ENCODE results near the gene SNX7.

Gene SNX7

GRCh38 chr1:98698625-98699024 is 37.1 kb downstream of the SNX7 start:
- DNase-seq: no peak

GRCh38 chr1:98700228-98700627 is 38.7 kb downstream of the SNX7 start:
- DNase-seq: no peak

GRCh38 chr1:98702976-98703375 is 41.5 kb downstream of the SNX7 start:
- no peak for DNase-seq

GRCh38 chr1:98704474-98704873 is 43.0 kb downstream of the SNX7 start:
- no peak for DNase-seq

DNA sequence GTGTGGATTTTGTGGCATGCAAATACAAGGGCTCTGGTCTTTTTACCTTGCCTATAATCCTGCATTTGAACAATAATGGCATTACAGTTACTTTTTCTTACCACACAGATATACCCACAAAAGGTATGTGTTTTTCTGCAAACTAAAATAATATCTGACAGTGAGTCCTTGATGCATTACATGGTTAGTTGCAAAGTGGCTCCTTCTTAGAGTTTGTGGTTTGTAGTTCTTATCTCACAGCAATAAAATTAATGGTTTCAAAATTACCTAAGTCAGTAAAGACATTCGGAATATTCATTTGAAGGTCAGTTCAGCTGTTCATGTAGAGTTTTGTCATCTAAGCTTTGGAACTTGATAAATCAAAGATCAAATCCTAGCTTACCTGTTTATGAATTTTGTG is 43.5 kb downstream of the SNX7 start:
- DNase-seq: no peak

DNA sequence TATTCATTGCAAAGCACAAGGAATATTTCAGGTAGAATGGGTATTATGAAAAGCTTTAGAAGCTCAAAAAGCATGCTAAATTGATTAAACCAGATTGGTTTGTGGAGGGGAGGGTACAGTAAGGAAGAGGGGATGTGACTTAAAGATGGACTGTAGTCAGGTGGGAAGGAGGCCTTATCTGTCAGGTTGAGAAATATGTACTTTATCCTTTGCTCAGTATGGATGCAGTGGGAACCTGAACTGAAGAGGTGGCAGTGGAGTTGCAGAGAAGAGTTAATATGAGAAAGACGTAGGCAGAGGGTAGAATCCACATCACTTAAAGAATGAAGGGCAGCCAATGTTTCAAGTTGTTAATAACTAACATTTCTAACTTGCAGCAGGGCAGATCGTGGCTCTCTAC is 44.1 kb downstream of the SNX7 start:
- DNase-seq: no peak

- no peak for DNase-seq
Observed at GRCh38 chr1:98706173-98706843, 44.8 kb downstream of the SNX7 start.

- DNase-seq: no peak
Observed at GRCh38 chr1:98707556-98707955, 46.0 kb downstream of the SNX7 start.

- DNase-seq: no peak
Observed at GRCh38 chr1:98709906-98710305, 48.4 kb downstream of the SNX7 start.

GRCh38 chr1:98723574-98723973 is 62.1 kb downstream of the SNX7 start:
- DNase-seq: no peak

GRCh38 chr1:98732985-98733781 is 71.7 kb downstream of the SNX7 start:
- DNase-seq: no peak

DNA sequence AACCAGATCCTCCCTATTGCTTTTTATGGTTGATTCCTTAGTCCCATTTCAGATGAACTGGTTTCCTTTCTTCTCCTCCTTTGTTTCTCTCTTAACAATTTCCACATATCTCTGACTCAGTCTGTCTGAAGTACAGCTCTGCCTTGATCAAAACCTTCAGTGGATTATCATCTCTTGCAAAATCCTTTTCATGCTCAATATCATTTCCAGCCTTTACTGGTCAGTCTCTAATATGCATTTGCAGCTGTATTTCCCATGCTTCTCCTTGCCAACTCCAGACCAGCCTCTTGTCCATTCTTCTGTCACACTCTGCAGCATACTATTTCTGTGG is 72.2 kb downstream of the SNX7 start:
- DNase-seq: no peak

- DNase-seq: no peak
Observed at GRCh38 chr1:98735756-98736155, 74.2 kb downstream of the SNX7 start.

GRCh38 chr1:98737835-98738234 is 76.3 kb downstream of the SNX7 start:
- no peak for DNase-seq

DNA sequence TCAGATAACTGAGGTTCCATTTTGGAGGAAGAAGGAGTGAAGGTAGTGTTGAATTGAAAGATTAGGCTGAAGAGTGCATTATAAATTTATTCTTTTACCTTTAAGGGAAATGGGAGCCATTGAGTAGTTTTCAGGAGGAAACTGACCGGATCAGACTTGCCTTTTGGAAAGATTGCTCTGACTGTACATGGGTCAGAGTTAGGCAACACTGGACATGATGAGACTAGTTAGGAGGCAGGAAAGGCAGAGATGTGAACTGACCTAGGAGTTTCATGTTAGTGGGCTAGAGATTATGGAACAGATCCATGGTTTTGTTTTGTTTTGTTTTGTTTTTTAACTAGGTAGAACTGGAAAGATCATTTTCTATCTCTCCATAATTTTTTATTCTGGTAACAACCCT is 78.2 kb downstream of the SNX7 start:
- DNase-seq: no peak

- DNase-seq: no peak
Observed at GRCh38 chr1:98741164-98741563, 79.6 kb downstream of the SNX7 start.

DNA sequence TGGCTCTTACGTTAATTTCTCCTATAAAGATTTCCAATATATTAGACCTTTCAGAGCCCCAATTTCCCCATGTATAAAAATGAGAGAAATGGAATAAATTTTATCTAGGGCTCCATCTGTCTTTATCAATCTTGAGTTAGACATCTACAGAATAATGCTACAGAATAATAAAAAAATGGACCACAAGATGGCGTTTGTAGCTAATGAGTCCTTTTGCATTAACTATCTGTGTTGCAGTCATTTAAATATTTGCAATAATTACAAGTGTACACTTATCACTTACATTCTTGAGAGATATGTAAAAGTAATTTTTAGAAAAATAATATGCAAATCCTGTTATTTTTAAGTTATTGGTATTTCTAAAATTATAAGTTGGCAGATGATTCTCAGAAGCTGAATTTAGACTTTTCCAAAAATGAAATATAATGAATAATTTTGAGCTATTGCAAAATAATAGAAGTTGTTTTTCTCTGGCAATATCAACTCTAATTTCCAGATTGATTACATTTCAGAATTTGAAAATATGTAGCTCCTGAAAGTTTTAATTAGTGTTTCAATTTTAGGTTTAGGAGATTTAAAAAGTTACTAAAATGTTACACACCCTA is 87.7 kb downstream of the SNX7 start:
- DNase-seq: no peak

GRCh38 chr1:98754176-98754575 is 92.7 kb downstream of the SNX7 start:
- no peak for DNase-seq

GRCh38 chr1:98761219-98761865 is 99.8 kb downstream of the SNX7 start:
- DNase-seq: no peak

DNA sequence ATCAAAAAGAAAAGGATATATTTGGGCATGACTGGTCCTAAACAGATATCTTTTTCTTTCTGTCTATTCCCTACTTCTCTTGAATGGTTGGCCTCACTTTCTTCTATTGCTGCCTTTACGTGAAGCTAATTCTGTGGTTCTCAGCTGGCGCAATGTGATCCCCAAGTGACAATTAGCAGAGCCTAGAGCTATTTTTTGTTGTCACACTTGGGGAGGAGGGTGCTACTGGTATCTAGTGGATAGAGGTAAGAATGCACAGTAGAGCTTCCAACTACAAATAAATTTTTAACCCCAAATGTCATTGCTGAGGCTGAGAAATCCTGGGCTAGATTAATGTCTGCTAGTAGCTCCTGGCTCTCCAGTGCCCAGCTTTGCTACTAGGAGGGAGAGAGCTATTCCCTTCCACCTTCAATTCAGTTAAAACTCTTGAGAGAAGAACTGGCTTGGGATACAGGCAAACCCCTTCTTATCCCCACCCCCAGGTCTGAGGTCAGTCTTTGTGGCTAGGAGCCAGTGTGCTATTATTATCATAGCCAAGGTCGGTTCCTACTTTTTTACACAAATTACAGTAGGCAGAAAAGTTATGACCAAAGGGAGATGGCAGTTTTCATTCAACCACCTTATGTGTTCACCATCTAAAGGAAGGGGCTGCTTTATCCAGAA is 102.1 kb downstream of the SNX7 start:
- no peak for DNase-seq

DNA sequence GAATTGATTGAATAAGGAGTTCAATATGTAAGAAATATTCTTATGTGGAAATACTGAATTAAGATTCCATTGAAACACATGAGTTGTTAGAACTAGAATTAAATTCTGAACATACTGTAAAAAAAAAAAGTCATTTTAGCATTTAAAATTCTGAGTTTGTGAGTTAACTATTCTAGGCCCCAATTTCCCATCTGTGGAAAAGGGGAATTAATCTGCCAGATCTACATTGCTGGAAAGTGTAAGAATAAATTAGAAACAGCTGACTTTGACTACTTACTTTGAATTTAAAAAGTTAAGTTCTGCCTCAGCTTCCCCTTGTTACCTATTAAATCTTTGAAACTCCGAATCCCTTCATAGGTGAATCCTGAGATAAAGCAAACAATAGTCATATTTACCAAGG is 103.0 kb downstream of the SNX7 start:
- DNase-seq: no peak

DNA sequence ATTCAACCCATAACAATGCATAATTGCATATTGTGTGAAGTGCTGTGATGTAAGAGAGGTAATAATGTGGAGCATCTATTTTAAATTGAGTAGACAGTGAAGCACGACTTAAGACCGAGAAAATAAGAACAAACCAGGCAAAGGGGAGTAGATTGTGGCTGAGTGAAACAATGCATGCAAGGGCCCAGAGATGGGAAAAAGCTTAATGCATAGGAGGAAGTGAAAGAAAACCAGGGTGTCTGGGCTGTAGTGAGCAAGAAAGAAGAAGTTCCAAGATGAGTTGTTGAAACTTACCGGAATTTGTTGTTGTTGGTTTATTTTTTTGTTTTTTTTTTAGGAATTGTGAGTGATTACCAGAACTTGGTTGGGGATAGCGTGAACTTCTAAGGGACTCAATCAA is 104.7 kb downstream of the SNX7 start:
- no peak for DNase-seq

DNA sequence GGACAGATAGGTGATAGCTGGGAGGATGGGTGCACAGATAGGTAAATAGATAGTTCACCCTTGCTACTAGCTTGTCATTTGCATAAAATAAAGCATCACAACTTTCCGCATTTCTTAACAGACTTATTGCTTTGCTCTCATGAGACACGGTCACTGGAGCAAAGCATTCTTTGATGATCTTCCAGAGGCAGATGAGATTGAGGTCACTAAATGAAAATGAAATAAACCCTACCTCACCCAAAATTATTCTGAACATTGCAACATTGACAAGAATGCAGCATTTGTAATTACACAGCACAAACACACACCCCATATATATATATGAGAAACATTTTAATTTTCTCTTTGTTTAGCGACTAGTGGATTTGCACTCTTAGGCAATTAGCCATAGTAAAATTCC is 107.6 kb downstream of the SNX7 start:
- DNase-seq: no peak
